D721Med (cell line): Measurements from ENCODE around the gene LAMA1.

Source experiments
- DNase-seq: peaks from one replicate; pipeline ENCODE4 v3.0.0; 2011; ENCODE audit warnings: low spot score; ENCODE audit not compliant: insufficient read length
- FAIRE-seq: peaks from 2 replicates; lab custom pipeline; 2011; peaks lifted over from hg19 to GRCh38; lab: Jason Lieb, UNC
- CTCF ChIP-seq: IDR thresholded peaks from 2 replicates; pipeline ENCODE4 v1.5.1; 2012; ENCODE audit warnings: mild to moderate bottlenecking, control low read depth; ENCODE audit not compliant: insufficient read depth; ENCODE audit errors: missing control alignments

The LAMA1 gene

DNA sequence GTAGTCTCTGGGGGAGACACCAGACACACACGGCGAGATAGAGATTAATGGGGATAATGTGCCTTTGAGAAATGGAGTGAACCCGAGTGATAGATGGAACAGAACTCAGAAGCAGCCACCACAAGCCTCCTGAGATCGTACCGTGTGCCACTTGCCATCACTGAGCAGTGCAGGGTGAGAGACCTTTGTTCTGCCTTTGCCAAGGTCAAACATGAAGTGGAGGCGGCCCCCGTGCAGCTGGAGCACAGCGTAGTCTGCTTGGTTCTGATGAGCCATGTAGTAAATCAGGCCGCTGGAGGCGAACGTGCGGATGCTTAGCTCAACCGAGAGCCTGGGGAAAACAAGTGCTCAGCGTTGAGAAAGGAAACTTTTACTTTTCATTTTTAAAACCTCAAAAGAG is 167.0 kb downstream of the LAMA1 start:
- FAIRE-seq (no peak), DNase-seq (no peak)
- no peak for TF ChIP-seq CTCF

- no peak for TF ChIP-seq CTCF
- FAIRE-seq (no peak), DNase-seq (no peak)
Measured at GRCh38 chr18:6949800-6950586, 167.6 kb downstream of the LAMA1 start.

- no peak for TF ChIP-seq CTCF
- FAIRE-seq (no peak), DNase-seq (no peak)
Measured at GRCh38 chr18:6948281-6949055, 169.1 kb downstream of the LAMA1 start.

GRCh38 chr18:6947338-6948030 is 170.1 kb downstream of the LAMA1 start:
- no peak for TF ChIP-seq CTCF
- FAIRE-seq (no peak), DNase-seq (no peak)

DNA sequence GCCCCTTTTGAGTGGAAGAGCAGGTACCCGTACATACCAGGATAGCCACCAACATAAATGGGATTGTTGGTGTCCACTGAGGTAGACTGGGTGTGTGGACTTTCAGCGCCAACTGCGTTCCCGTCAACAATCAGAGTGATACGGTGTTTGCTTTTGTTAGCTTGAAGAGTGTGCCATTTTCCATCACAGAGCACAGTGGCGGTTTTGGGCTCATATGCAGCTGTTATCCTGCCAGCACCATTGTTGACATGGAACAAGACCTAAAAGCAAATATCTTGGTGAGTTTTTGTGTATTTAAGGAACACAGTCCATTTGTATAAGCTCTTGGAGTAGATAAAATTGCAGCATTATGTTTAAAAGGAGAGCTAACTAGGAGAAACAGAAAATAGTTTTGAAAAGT is 174.5 kb downstream of the LAMA1 start:
- DNase-seq, result no peak
- FAIRE-seq, result no peak
- no peak for TF ChIP-seq CTCF

GRCh38 chr18:6942742-6943141 is 174.9 kb downstream of the LAMA1 start:
- no peak for TF ChIP-seq CTCF
- no peak for DNase-seq
- FAIRE-seq, result no peak

DNA sequence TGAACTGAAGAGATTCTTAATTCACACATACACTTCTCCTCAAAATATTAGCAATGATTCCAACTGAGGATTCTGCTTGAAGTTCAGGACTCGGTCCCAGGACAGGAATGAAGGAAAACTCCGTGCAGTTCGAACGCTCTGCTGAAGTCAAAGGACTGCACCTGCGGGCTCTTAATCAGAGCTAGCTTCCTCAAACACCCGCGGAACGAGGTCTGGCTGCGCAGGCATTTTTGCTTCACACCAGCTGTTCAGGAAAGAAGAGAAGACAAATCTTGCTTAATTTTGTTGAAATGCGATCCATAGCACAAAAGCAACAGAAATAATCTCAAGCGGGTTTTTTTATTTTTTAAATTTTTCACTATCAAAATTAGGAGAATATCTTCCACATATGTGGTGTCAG is 175.6 kb downstream of the LAMA1 start:
- no peak for TF ChIP-seq CTCF
- DNase-seq (no peak), FAIRE-seq (no peak)
